GM19043 (cell line): ENCODE measurements around the gene LETMD1.
"Not testable (repeated sequence)": the region's sequence is repeated elsewhere in the genome, so short reads cannot be mapped to it uniquely, and the experiment has no call there.

Experiments used
- ATAC-seq: cut with Tn5 transposase; IDR thresholded peaks from one replicate; pipeline ENCODE4 v1.9.1; 2021; ENCODE audit warnings: low read depth; ENCODE audit not compliant: unreplicated experiment

Gene LETMD1

GRCh38 chr12:51075390-51075789 is 27.3 kb downstream of the LETMD1 start:
- no peak for ATAC-seq

DNA sequence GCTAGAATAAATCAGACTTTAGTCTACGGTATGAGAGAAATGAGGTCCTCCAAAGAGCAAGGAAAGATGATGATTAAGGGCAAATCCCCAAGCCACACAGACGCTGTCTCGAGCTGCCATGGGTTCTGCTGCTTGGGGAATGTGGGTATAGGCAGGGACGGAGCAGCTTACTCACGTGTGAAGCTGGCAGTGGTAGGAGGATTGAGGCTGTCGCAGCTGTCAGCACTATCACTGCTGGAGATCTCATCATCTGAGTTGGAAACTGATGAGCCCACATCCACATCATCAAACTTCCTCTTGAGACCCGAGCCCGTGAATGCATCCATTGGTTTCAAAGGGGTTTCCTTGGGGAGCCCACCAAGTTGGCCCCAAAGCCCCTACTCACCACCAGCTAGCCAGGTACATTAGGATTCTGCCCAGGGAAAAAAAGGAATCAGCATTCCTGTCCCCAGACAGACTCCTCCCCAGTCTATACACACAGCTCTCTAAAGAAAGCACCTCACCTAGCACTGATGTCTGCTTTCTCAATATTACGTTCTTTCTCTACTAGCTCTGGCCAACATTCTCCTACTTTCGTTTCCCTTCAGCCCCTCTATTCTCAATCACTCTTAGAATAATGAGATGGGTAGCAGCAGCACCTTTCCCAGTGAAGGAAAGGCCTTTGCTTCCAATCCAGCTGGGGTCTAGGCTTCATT is 28.3 kb downstream of the LETMD1 start:
- ATAC-seq: no peak

DNA sequence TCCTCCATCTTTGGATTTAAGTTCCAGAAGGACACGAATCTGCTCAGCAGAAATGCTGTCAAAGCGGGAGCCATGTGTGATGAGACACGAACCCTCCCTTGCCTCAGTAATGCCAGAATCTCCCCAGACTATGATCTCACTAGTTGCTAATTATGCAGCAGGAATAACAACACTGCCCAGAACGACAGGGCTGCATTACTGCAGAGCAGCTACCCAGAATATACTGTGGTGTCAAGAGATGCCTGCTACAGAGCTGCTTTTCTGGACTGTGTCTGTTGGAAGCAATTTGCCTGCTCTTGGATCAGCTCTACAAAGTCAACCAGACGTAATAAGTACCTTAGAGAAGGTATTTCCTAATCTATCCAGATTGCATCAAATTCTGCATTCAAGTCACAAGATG is 29.8 kb downstream of the LETMD1 start:
- ATAC-seq: no peak

GRCh38 chr12:51078346-51078745 is 30.2 kb downstream of the LETMD1 start:
- not testable (repeated sequence) for ATAC-seq

DNA sequence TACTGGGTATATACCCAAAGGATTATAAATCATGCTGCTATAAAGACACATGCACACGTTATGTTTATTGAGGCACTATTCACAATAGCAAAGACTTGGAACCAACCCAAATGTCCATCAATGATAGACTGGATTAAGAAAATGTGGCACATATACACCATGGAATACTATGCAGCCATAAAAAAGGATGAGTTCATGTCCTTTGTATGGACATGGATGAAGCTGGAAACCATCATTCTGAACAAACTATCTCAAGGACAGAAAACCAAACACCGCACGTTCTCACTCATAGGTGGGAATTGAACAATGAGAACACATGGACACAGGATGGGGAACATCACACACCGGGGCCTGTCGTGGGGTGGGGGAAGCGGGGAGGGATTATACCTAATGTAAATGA is 30.7 kb downstream of the LETMD1 start:
- not testable (repeated sequence) for ATAC-seq

DNA sequence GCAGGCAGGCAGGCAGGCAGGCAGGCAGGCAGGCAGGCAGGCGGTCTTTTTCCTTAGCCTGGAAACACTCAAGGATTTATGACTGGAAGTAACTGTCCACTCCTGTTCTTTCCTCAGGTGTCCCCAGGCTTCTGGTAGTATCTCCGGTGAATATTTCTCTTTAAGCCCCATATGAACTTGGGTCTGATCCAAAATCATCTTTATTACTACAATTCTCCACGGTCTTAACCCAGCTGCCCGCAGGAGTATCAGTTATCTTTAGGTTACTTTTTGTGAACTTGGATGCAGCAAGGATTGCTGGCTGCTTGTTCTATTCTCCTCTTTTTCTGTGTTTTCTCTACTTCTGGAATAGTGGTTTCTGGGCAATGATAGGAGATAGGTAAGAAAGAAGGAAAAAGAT is 32.0 kb downstream of the LETMD1 start:
- ATAC-seq: no peak

- no peak for ATAC-seq
Measured at GRCh38 chr12:51081421-51081820, 33.3 kb downstream of the LETMD1 start.

GRCh38 chr12:51082561-51083125 is 34.5 kb downstream of the LETMD1 start:
- no peak for ATAC-seq

- ATAC-seq: peak; percentile 94
Measured at GRCh38 chr12:51083126-51083833, 35.2 kb downstream of the LETMD1 start, which contains the start of gene CSRNP2. CSRNP2 (minus strand) TSS chr12:51083596; CDS start chr12:51076561, 7,035 bp downstream.

DNA sequence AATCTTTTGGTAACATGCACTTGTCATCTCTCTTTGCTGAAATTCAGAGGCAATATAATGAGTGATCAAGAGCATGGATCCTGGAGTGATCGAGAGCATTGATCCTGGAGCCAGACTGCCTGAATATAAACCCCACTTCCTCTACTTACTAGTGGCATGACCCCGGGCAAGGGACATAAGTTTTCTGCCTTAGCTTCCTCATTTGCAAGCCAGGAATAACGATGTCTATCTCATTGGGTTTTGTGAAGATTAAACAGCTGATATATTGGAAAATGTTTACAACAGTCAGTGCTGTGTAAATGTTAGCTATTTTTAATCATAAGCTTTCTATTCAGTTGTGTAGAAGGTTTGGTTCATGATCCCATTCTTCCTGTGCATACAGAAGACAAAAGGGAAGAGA is 37.6 kb downstream of the LETMD1 start:
- no peak for ATAC-seq

DNA sequence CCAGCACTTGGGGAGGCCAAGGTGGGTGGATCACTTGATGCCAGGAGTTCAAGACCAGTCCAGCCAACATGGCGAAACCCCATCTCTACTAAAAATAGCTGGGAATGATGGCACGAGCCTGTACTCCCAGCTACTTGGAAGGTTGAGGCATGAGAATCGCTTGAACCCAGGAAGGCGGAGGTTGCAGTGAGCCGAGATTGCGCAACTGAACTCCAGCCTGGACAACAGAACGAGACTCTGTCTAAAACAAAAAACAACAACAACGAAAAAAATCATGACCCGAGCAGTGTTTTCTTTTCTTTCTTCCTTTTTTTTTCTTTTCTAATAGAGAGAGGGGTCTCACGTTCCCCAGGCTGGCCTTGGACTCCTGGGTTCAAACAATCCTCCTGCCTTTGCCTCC is 38.8 kb downstream of the LETMD1 start:
- ATAC-seq: no peak

DNA sequence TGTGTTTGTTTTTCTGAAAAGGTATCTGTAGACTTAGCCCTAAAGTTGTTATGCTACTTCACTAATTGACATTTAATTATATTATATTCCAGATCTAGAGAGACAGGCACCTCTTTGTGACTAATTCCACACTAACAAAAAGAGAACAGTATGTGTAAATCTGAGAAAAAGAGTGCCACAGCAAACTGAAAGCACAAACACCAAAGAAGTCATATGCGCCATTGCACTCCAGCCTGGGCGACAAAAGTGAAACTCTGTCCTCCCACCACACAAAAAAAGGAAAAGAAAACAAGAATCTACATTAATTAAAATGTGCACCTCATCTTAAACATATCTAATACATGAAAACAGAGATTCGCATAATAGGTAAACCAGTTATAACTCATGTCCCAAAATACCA is 39.7 kb downstream of the LETMD1 start:
- no peak for ATAC-seq

GRCh38 chr12:51090705-51091229 is 42.6 kb downstream of the LETMD1 start:
- no peak for ATAC-seq

DNA sequence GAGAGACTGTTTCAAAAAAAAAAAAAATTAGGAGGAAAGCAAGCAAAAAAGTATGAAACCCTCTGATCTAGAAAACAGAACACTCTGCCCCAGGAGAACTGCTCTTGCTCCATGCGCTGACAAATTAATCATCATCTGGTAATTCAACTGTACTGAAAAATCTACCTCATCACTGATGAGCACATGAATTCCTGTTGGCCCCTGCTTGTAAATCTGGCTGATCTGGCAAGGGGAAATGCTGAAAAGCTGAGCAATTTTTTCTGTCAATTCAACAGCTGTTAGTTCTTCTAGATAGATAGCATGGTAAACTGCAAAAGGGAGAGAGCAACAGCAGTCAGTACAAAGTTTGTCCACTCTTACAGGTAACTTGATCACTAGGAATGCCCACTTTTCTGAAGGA is 50.5 kb downstream of the LETMD1 start:
- no peak for ATAC-seq

DNA sequence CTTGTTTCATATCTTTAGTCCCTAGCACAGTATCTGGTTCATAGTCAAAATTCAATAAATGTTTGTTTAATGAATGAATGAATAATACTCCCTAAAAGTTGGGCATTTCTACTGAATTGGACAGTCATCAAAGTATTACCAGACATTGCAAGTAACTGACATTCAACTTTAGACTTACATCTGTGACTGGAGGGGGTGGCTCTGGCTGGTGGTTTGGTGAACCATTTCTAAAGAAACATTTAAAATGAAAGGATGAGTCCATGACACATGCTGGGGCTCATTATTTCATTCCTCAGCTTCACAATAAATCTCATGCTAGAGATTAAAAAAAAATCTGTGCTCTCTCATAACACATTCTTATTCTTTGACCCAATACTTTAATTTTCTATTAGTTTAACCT is 55.9 kb downstream of the LETMD1 start:
- ATAC-seq: no peak

DNA sequence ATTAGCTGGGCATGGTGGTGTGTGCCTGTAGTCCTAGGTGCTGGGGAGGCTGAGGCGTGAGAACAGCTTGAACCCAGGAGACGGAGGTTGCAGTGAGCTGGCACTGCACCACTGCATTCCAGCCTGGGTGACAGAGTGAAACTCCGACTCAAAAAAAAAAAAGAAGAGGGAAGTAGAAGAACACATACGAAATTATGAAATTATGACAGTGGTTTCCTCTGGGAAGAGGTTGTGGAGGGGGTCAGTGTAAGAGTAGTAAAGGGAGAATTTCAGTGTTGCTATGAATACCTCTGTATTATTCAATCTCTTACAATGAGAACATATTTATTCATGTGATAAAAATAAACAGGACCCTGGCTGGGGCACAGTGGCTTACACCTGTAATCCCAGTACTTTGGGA is 60.0 kb downstream of the LETMD1 start:
- no peak for ATAC-seq
